Measurements from ENCODE around the gene SLC44A4. TPM values are rescaled to one million over a fixed set of nuclear protein-coding genes. Genes with fewer than 3 reads are reported as not detected.

SLC44A4 gene
- total RNA-seq, 1 donor from 2014 or later, result 5.9 TPM

DNA sequence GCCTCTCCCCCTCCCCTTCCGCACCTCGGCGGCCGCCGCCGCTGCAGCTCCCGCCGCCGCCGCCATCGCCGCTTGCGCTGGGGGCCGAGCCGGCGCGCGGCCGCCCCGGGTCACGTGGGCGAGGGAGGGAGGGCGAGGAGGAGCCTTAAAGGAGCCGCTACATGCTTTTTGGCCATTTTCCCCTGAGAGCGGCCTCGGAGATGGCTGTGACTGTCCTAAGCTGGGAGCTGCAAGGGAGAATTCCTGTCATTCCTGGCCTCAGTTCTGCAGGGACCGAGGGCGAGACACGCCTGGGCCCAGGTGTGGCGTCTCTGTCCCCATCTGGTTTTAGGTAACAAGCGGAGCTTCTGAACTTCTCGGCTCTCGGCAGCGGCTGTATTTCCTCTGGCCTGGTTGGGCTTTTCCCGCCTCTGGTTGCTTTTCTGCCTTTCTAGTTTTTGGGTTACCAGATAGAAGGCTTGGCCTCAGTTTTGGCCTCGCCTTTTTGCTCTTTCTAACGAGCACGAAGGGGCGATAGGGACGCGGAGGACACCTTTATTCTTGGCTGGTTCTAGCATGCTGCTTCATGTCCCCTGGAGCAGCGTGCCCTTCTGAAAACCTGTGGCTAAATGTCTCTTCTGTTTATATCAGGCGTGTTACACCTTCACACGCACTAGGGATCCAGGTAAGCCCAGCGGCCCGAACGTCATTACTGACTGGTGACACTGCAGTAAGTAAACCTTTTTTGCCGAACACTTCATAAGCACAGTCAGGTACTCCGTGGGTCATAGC, 19.0 kb upstream of the SLC44A4 start, which contains the start of gene EHMT2:
TSS of gene EHMT2 (minus strand) at position 87 of the 771 bp plus-strand sequence. CDS start at position 66, 21 bp downstream.
- Histone ChIP-seq H3K27me3 (no peaks in the 10 kb centered on the region), H3K36me3 (peaks cover 0 to 26% of the 10 kb centered on the region in 2 donors), H3K9me3 (no peaks in the 10 kb centered on the region), H3K4me1 (peaks cover 47% of the 10 kb centered on the region), H3K27ac (peak within 1 kb of the TSS; percentile 97), H3K4me3 (peak within 1 kb of the TSS; percentile 87 to 99)
- no peak for DNase-seq (ENCODE audit: extremely low spot score in 2 of 2)
- intact Hi-C loops (cut with DNase I), result no loop called here
- TF ChIP-seq POLR2A (IDR thresholded peaks at IDR 0.05) (peak in 1 of 2 donors; percentile 72), POLR2AphosphoS5 (IDR thresholded peaks at IDR 0.05; ENCODE audit: insufficient read depth in 1 of 2, low read depth in 1 of 2) (peak; percentile 40 to 84)
- TF ChIP-seq, protein P1, sequence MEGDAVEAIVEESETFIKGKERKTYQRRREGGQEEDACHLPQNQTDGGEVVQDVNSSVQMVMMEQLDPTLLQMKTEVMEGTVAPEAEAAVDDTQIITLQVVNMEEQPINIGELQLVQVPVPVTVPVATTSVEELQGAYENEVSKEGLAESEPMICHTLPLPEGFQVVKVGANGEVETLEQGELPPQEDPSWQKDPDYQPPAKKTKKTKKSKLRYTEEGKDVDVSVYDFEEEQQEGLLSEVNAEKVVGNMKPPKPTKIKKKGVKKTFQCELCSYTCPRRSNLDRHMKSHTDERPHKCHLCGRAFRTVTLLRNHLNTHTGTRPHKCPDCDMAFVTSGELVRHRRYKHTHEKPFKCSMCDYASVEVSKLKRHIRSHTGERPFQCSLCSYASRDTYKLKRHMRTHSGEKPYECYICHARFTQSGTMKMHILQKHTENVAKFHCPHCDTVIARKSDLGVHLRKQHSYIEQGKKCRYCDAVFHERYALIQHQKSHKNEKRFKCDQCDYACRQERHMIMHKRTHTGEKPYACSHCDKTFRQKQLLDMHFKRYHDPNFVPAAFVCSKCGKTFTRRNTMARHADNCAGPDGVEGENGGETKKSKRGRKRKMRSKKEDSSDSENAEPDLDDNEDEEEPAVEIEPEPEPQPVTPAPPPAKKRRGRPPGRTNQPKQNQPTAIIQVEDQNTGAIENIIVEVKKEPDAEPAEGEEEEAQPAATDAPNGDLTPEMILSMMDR (IDR thresholded peaks at IDR 0.05), result no peak

GRCh38 chr6:31896856-31897611, 18.2 kb upstream of the SLC44A4 start:
- H3K4me1 ChIP-seq, result peaks cover 43% of the 10 kb centered on the region
- H3K27ac ChIP-seq, result peak overlapping the region; percentile 97
- DNase-seq (ENCODE audit: extremely low spot score in 2 of 2), result no peak
- peaks cover 0 to 34% of the 10 kb centered on the region in 2 donors for H3K36me3 ChIP-seq
- intact Hi-C loops (cut with DNase I), result no loop called here
- no peaks in the 10 kb centered on the region for H3K27me3 ChIP-seq
- no peaks in the 10 kb centered on the region for H3K9me3 ChIP-seq
- peak overlapping the region; percentile 87 to 99 for H3K4me3 ChIP-seq
- TF ChIP-seq POLR2A (IDR thresholded peaks at IDR 0.05), result no peak
- TF ChIP-seq, protein P1 (IDR thresholded peaks at IDR 0.05), result no peak
- no peak for TF ChIP-seq POLR2AphosphoS5 (IDR thresholded peaks at IDR 0.05; ENCODE audit: insufficient read depth in 1 of 2, low read depth in 1 of 2)

- Histone ChIP-seq H3K27ac (peak overlapping the region; percentile 97), H3K9me3 (no peaks in the 10 kb centered on the region), H3K4me1 (peaks cover 43% of the 10 kb centered on the region), H3K4me3 (peak overlapping the region; percentile 87 to 99), H3K27me3 (no peaks in the 10 kb centered on the region), H3K36me3 (peaks cover 0 to 38% of the 10 kb centered on the region in 2 donors)
- TF ChIP-seq POLR2A (IDR thresholded peaks at IDR 0.05) (no peak), POLR2AphosphoS5 (IDR thresholded peaks at IDR 0.05; ENCODE audit: insufficient read depth in 1 of 2, low read depth in 1 of 2) (no peak)
- TF ChIP-seq, protein P1 (IDR thresholded peaks at IDR 0.05), result no peak
- no peak for DNase-seq (ENCODE audit: extremely low spot score in 2 of 2)
- intact Hi-C loops (cut with DNase I), result no loop called here
Observed at GRCh38 chr6:31896493-31896855, 17.7 kb upstream of the SLC44A4 start.

DNA sequence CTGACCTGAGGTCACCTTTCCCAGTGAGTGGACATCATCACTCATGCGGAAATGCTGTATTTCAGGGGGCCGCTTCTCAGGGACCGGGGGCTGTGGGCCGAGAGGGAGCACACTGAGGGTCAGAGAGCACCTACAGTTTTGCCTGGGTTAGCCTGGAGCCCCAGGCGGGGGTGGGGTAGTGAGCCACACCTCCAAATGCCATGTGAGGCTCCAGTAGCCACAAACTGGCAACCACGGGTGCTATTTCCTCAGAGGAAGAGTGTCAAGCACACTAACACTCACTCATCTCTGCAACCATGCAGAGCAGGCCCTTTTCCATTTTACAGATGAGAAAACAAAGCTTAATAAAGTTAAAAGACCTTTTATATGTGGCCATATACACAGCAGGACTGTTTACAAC, 14.0 kb upstream of the SLC44A4 start:
- no peaks in the 10 kb centered on the region for H3K27me3 ChIP-seq
- no peak for DNase-seq (ENCODE audit: extremely low spot score in 2 of 2)
- no peak overlapping the region for H3K27ac ChIP-seq
- TF ChIP-seq POLR2A (IDR thresholded peaks at IDR 0.05), result no peak
- TF ChIP-seq, protein P1 (IDR thresholded peaks at IDR 0.05), result no peak
- TF ChIP-seq POLR2AphosphoS5 (IDR thresholded peaks at IDR 0.05; ENCODE audit: insufficient read depth in 1 of 2, low read depth in 1 of 2), result no peak
- peaks cover 12% of the 10 kb centered on the region for H3K4me1 ChIP-seq
- intact Hi-C loops (cut with DNase I), result no loop called here
- no peak overlapping the region for H3K4me3 ChIP-seq
- H3K36me3 ChIP-seq, result peaks cover 0 to 70% of the 10 kb centered on the region in 2 donors
- H3K9me3 ChIP-seq, result no peaks in the 10 kb centered on the region

All from vagina (tissue), 2 donors.